ENCODE measurements around the gene KCNAB1. TPM values are rescaled to one million over a fixed set of nuclear protein-coding genes. Genes with fewer than 3 reads are reported as not detected.

Gene KCNAB1
- total and polyA plus RNA-seq, 2 experiments from 2014 or later, result 0.80 to 1.4 TPM

- H3K4me2 ChIP-seq, result no peak overlapping the region
- DNase-seq (ENCODE audit: low spot score), result no peak
These were observed 427.3 kb downstream of the KCNAB1 start for GRCh38 chr3:156547637-156548036.

GRCh38 chr3:156548041-156548687 lies 427.8 kb downstream of the KCNAB1 start:
- Histone ChIP-seq H3K4me2 (no peak overlapping the region), H3K4me3 (no peak overlapping the region), H3K27ac (no peak overlapping the region), H3K9me3 (ENCODE audit: low read depth) (no peaks in the 10 kb centered on the region), H3K36me3 (replicated peaks; ENCODE audit: insufficient read depth, low read depth) (no peaks in the 10 kb centered on the region), H3K9me2 (replicated peaks; ENCODE audit: insufficient read depth) (no peaks in the 10 kb centered on the region), H4K20me1 (ENCODE audit: insufficient read depth, poor library complexity, severe bottlenecking) (peaks cover 20% of the 10 kb centered on the region), H3K79me2 (peaks cover 74% of the 10 kb centered on the region), H3K4me1 (ENCODE audit: insufficient read depth) (peaks cover 11% of the 10 kb centered on the region), H3K27me3 (no peaks in the 10 kb centered on the region), H2AFZ (no peak overlapping the region)
- no peak for DNase-seq (ENCODE audit: low spot score)
- 81% methylated on average over 4 of the region's 4 CpGs for WGBS (ENCODE audit: low lambda C conversion rate, missing lambda C conversion rate)
- no peak for TF ChIP-seq EZH2 (IDR thresholded peaks at IDR 0.05; ENCODE audit: borderline replicate concordance)
- no peak for TF ChIP-seq CTCF (IDR thresholded peaks at IDR 0.05; ENCODE audit: poor library complexity)
- TF ChIP-seq EZH2phosphoT487 (IDR thresholded peaks at IDR 0.05; ENCODE audit: low read depth, severe bottlenecking, unreplicated experiment), result no peak

More at GRCh38 chr3:156547637-156548036, 427.3 kb downstream of the KCNAB1 start:
- Histone ChIP-seq H3K4me3 (no peak overlapping the region), H3K36me3 (replicated peaks; ENCODE audit: insufficient read depth, low read depth) (no peaks in the 10 kb centered on the region), H3K79me2 (peaks cover 69% of the 10 kb centered on the region), H3K9me3 (ENCODE audit: low read depth) (no peaks in the 10 kb centered on the region), H3K27ac (no peak overlapping the region), H4K20me1 (ENCODE audit: insufficient read depth, poor library complexity, severe bottlenecking) (peaks cover 15% of the 10 kb centered on the region), H3K4me1 (ENCODE audit: insufficient read depth) (peaks cover 5% of the 10 kb centered on the region), H2AFZ (no peak overlapping the region), H3K9me2 (replicated peaks; ENCODE audit: insufficient read depth) (no peaks in the 10 kb centered on the region), H3K27me3 (no peaks in the 10 kb centered on the region)
- WGBS (ENCODE audit: low lambda C conversion rate, missing lambda C conversion rate), result 81% methylated on average over 2 of the region's 2 CpGs
- TF ChIP-seq EZH2phosphoT487 (IDR thresholded peaks at IDR 0.05; ENCODE audit: low read depth, severe bottlenecking, unreplicated experiment) (no peak), CTCF (IDR thresholded peaks at IDR 0.05; ENCODE audit: poor library complexity) (no peak), EZH2 (IDR thresholded peaks at IDR 0.05; ENCODE audit: borderline replicate concordance) (no peak)

GRCh38 chr3:156548902-156549301 lies 428.5 kb downstream of the KCNAB1 start:
- no peaks in the 10 kb centered on the region for H3K9me2 ChIP-seq (replicated peaks; ENCODE audit: insufficient read depth)
- peaks cover 17% of the 10 kb centered on the region for H3K4me1 ChIP-seq (ENCODE audit: insufficient read depth)
- peaks cover 27% of the 10 kb centered on the region for H4K20me1 ChIP-seq (ENCODE audit: insufficient read depth, poor library complexity, severe bottlenecking)
- H3K79me2 ChIP-seq, result peaks cover 82% of the 10 kb centered on the region
- no peaks in the 10 kb centered on the region for H3K36me3 ChIP-seq (replicated peaks; ENCODE audit: insufficient read depth, low read depth)
- no peak overlapping the region for H2AFZ ChIP-seq
- H3K27me3 ChIP-seq, result no peaks in the 10 kb centered on the region
- H3K27ac ChIP-seq, result no peak overlapping the region
- H3K4me2 ChIP-seq, result no peak overlapping the region
- WGBS (ENCODE audit: low lambda C conversion rate, missing lambda C conversion rate), result 81% methylated on average over 6 of the region's 6 CpGs
- no peak for TF ChIP-seq CTCF (IDR thresholded peaks at IDR 0.05; ENCODE audit: poor library complexity)
- TF ChIP-seq EZH2 (IDR thresholded peaks at IDR 0.05; ENCODE audit: borderline replicate concordance), result no peak
- TF ChIP-seq EZH2phosphoT487 (IDR thresholded peaks at IDR 0.05; ENCODE audit: low read depth, severe bottlenecking, unreplicated experiment), result no peak
- H3K9me3 ChIP-seq (ENCODE audit: low read depth), result no peaks in the 10 kb centered on the region
- no peak overlapping the region for H3K4me3 ChIP-seq
- DNase-seq (ENCODE audit: low spot score), result no peak

All from hepatocyte (in vitro differentiated cells).